GM23248 (cell line): Measurements from ENCODE around the gene GAD2.

Experiments used
- EZH2 ChIP-seq: fragments of 200-600 bp; sonication (generic); IDR thresholded peaks from 2 replicates; pipeline ENCODE4 v1.6.1; 2018; ENCODE audit warnings: antibody characterized with exemption, mild to moderate bottlenecking; ENCODE audit not compliant: insufficient read depth, poor library complexity, severe bottlenecking
- EZH2phosphoT487 ChIP-seq: fragments of 200-600 bp; sonication (generic); IDR thresholded peaks from 2 replicates; pipeline ENCODE4 v1.6.1; 2018; ENCODE audit warnings: antibody characterized with exemption, moderate library complexity, mild to moderate bottlenecking, low read depth; ENCODE audit not compliant: insufficient read depth

- no peak for TF ChIP-seq EZH2
- TF ChIP-seq EZH2phosphoT487: no peak
Observed at GRCh38 chr10:26311383-26311940, 94.9 kb downstream of the GAD2 start.
